T-helper 1 cell (primary cell): ENCODE results near the gene RPL28.
A peak's percentile ranks its signal among the peaks of the same experiment; 100 is the strongest.
"Not testable (repeated sequence)": the region's sequence is repeated elsewhere in the genome, so short reads cannot be mapped to it uniquely, and the experiment has no call there.

ENCODE experiments used
- DNase-seq, 5 donors: peaks; one replicate each; pipeline ENCODE4 v3.0.0-alpha.2; 2012 to 2020

The RPL28 gene

GRCh38 chr19:55392820-55393761 is 7.4 kb downstream of the RPL28 start:
- no peak for DNase-seq

- DNase-seq = peak in 1 of 5 donors; percentile 45
These were observed 12.6 kb downstream of the RPL28 start for GRCh38 chr19:55398200-55398925.

GRCh38 chr19:55400281-55401087 is 14.8 kb downstream of the RPL28 start:
- no peak for DNase-seq

- DNase-seq = not testable (repeated sequence)
These were observed 15.7 kb downstream of the RPL28 start for GRCh38 chr19:55401390-55401789.

- DNase-seq = no peak
These were observed 16.8 kb downstream of the RPL28 start for GRCh38 chr19:55402509-55402908.

- DNase-seq = no peak
These were observed 19.9 kb downstream of the RPL28 start for GRCh38 chr19:55405638-55406037.

GRCh38 chr19:55406091-55406825 is 20.5 kb downstream of the RPL28 start:
- DNase-seq = peak in 1 of 5 donors; percentile 24

- peak in 2 of 5 donors; percentile 21 to 59 for DNase-seq
These were observed 21.3 kb downstream of the RPL28 start for GRCh38 chr19:55406826-55407549.

GRCh38 chr19:55407550-55407799 is 21.7 kb downstream of the RPL28 start, which contains the start of gene UBE2S:
TSS of gene UBE2S (minus strand) at chr19:55407788. CDS start at chr19:55407589, 199 bp downstream.
- not testable (repeated sequence) for DNase-seq

GRCh38 chr19:55407800-55408532 is 22.2 kb downstream of the RPL28 start:
- DNase-seq = peak; percentile 95 to 99 (median 97)

GRCh38 chr19:55408533-55408872 is 22.8 kb downstream of the RPL28 start:
- DNase-seq = no peak

GRCh38 chr19:55409179-55409578 is 23.4 kb downstream of the RPL28 start:
- DNase-seq = not testable (repeated sequence)

- no peak for DNase-seq
These were observed 24.4 kb downstream of the RPL28 start for GRCh38 chr19:55410168-55410567.

- peak in 3 of 5 donors; percentile 25 to 57 (median 37) for DNase-seq
These were observed 32.5 kb downstream of the RPL28 start for GRCh38 chr19:55418185-55418584.

GRCh38 chr19:55419103-55419502 is 33.4 kb downstream of the RPL28 start:
- DNase-seq = no peak

- DNase-seq = no peak
These were observed 34.0 kb downstream of the RPL28 start for GRCh38 chr19:55419624-55420236.

- DNase-seq = peak in 2 of 5 donors; percentile 17 to 27
These were observed 35.5 kb downstream of the RPL28 start for GRCh38 chr19:55421281-55421680.

GRCh38 chr19:55423225-55424005 is 37.7 kb downstream of the RPL28 start:
- DNase-seq = no peak

GRCh38 chr19:55424518-55424917 is 38.8 kb downstream of the RPL28 start:
- no peak for DNase-seq

GRCh38 chr19:55426042-55426441 is 40.3 kb downstream of the RPL28 start:
- no peak for DNase-seq
